ENCODE data around the gene RUFY4. TPM values are rescaled to one million over a fixed set of nuclear protein-coding genes. Genes with fewer than 3 reads are reported as not detected.
A peak's percentile ranks its signal among the peaks of the same experiment; 100 is the strongest.
"Not testable (repeated sequence)": the region's sequence is repeated elsewhere in the genome, so short reads cannot be mapped to it uniquely, and the experiment has no call there.

RUFY4 gene
- polyA plus RNA-seq, 2 donors = 0.28 to 0.52 TPM

DNA sequence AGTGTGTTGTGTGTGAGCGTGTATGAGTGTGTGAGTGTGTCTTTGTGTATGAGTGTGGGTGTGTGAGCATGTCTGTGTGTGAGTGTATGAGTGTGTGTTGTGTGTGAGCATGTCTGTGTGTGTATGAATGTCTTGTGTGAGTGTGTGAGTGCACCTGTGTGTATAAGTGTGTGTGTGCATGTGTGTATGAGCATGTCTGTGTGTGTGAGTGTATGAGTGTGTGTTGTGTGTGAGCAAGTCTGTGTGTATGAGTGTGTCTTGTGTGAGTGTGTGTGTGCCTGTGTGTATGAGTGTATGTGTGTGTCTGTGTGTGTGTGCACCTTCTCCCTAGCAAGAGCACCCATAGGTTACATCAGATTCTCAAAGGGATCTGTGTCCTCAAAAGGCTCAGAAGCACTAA is 37.8 kb upstream of the RUFY4 start:
- H3K27me3 ChIP-seq (ENCODE audit: control insufficient read depth in 1 of 2, insufficient read depth in 2 of 2, low read length in 2 of 2) = no peaks in the 10 kb centered on the region
- peak overlapping the region; percentile 14 to 62 for H3K27ac ChIP-seq (ENCODE audit: low read depth in 2 of 2, low read length in 1 of 2)
- H3K9me3 ChIP-seq (ENCODE audit: control insufficient read depth in 2 of 2, insufficient read depth in 1 of 2, low read depth in 1 of 2, low read length in 1 of 2) = no peaks in the 10 kb centered on the region
- WGBS, 2 donors = 70% methylated on average over 1 of the region's 1 CpG
- no peaks in the 10 kb centered on the region for H3K36me3 ChIP-seq (ENCODE audit: control insufficient read depth in 2 of 2, insufficient read depth in 2 of 2, low read length in 1 of 2)
- peaks cover 5 to 55% of the 10 kb centered on the region in 2 donors for H3K4me1 ChIP-seq (ENCODE audit: control insufficient read depth in 2 of 2, insufficient read depth in 2 of 2, low read length in 1 of 2)
- no peak overlapping the region for H3K4me3 ChIP-seq (ENCODE audit: low read depth in 1 of 2, low read length in 2 of 2)

DNA sequence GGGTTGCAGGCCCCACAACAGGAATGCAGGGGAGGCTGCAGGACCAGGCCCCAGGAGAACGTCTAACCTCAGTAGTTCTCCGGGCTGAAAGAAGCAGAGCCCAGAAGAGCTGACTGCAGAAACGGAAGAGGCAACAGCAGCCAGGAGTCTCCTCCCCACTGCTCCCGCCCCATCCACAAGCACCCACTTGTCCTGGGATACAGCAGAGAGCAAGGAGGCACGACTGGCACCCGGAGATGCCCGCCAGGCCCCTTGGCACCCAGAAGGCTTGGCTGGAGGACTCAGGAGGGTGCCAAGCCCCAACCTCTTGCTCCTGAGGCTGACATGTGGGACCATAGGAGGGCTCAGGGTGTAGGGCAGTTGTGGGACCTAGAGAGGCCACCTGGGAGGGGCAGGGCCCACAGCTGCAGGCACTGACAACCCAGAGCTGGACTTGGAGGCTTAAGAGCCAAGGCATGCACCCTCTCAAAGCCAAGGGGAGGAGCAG is 37.2 kb upstream of the RUFY4 start:
- 46 to 76% methylated on average over 7 of the region's 7 CpGs for WGBS, 2 donors
- Histone ChIP-seq H3K9me3 (ENCODE audit: control insufficient read depth in 2 of 2, insufficient read depth in 1 of 2, low read depth in 1 of 2, low read length in 1 of 2) (no peaks in the 10 kb centered on the region), H3K4me1 (ENCODE audit: control insufficient read depth in 2 of 2, insufficient read depth in 2 of 2, low read length in 1 of 2) (peaks cover 5 to 51% of the 10 kb centered on the region in 2 donors), H3K4me3 (ENCODE audit: low read depth in 1 of 2, low read length in 2 of 2) (no peak overlapping the region), H3K36me3 (ENCODE audit: control insufficient read depth in 2 of 2, insufficient read depth in 2 of 2, low read length in 1 of 2) (no peaks in the 10 kb centered on the region), H3K27ac (ENCODE audit: low read depth in 2 of 2, low read length in 1 of 2) (peak overlapping the region; percentile 14 to 62), H3K27me3 (ENCODE audit: control insufficient read depth in 1 of 2, insufficient read depth in 2 of 2, low read length in 2 of 2) (no peaks in the 10 kb centered on the region)

DNA sequence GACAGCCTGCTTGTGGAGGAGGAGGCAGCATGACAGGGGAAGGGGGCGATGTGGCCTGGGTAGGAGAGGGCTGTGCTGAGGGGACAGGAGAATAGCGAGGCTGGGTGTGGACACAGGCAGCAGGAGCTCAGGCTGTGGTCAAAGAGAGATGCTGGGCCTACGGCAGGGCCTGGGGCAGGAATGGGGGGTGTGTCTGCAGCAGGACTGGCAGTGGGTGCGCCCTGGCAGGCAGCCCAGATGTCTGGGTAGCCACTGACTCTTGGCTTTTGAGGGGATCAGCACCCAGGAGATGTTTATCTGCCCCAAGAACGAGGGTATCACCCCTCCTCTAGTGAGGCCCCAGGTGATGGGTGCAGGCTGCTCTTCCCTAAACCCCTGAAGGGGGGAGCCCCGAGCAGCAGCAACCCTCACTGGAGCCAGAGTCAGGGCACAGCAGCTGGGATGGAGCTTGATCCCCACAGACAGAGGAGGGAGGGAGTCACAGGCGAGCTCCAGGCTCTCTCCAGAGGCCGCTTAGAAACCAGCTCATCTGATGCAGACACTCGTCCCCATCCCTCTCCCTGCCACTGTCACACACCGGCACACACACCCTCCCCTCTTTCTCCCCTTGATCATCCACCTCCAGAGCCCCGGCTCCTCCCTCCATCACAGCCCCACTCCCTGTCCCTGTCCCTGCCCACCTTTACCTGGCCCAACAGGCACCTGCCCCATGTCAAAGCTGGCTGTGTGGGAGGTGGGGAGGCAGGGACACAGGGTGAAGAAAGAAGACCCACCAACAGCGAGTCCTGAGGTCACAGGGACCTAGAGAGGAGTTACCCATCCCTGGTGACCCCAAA is 36.5 kb upstream of the RUFY4 start:
- Histone ChIP-seq H3K27ac (ENCODE audit: low read depth in 2 of 2, low read length in 1 of 2) (peak overlapping the region in 1 of 2 donors; percentile 9), H3K4me1 (ENCODE audit: control insufficient read depth in 2 of 2, insufficient read depth in 2 of 2, low read length in 1 of 2) (peaks cover 3 to 44% of the 10 kb centered on the region in 2 donors)
- WGBS, 2 donors = 54 to 64% methylated on average over 9 to 12 of the region's 12 CpGs

GRCh38 chr2:218033208-218033589 is 35.9 kb upstream of the RUFY4 start:
- Histone ChIP-seq H3K27ac (ENCODE audit: low read depth in 2 of 2, low read length in 1 of 2) (no peak overlapping the region), H3K4me1 (ENCODE audit: control insufficient read depth in 2 of 2, insufficient read depth in 2 of 2, low read length in 1 of 2) (peaks cover 3 to 37% of the 10 kb centered on the region in 2 donors), H3K36me3 (ENCODE audit: control insufficient read depth in 2 of 2, insufficient read depth in 2 of 2, low read length in 1 of 2) (no peaks in the 10 kb centered on the region), H3K9me3 (ENCODE audit: control insufficient read depth in 2 of 2, insufficient read depth in 1 of 2, low read depth in 1 of 2, low read length in 1 of 2) (no peaks in the 10 kb centered on the region), H3K27me3 (ENCODE audit: control insufficient read depth in 1 of 2, insufficient read depth in 2 of 2, low read length in 2 of 2) (no peaks in the 10 kb centered on the region), H3K4me3 (ENCODE audit: low read depth in 1 of 2, low read length in 2 of 2) (no peak overlapping the region)
- 29 to 41% methylated on average over 1 of the region's 1 CpG for WGBS, 2 donors

More for the DNA sequence above, 36.5 kb upstream of the RUFY4 start:
- no peaks in the 10 kb centered on the region for H3K9me3 ChIP-seq (ENCODE audit: control insufficient read depth in 2 of 2, insufficient read depth in 1 of 2, low read depth in 1 of 2, low read length in 1 of 2)
- no peak overlapping the region for H3K4me3 ChIP-seq (ENCODE audit: low read depth in 1 of 2, low read length in 2 of 2)
- no peaks in the 10 kb centered on the region for H3K27me3 ChIP-seq (ENCODE audit: control insufficient read depth in 1 of 2, insufficient read depth in 2 of 2, low read length in 2 of 2)
- no peaks in the 10 kb centered on the region for H3K36me3 ChIP-seq (ENCODE audit: control insufficient read depth in 2 of 2, insufficient read depth in 2 of 2, low read length in 1 of 2)

- H3K27me3 ChIP-seq (ENCODE audit: control insufficient read depth in 1 of 2, insufficient read depth in 2 of 2, low read length in 2 of 2) = no peaks in the 10 kb centered on the region
- H3K27ac ChIP-seq (ENCODE audit: low read depth in 2 of 2, low read length in 1 of 2) = no peak overlapping the region
- H3K36me3 ChIP-seq (ENCODE audit: control insufficient read depth in 2 of 2, insufficient read depth in 2 of 2, low read length in 1 of 2) = no peaks in the 10 kb centered on the region
- peaks cover 3 to 34% of the 10 kb centered on the region in 2 donors for H3K4me1 ChIP-seq (ENCODE audit: control insufficient read depth in 2 of 2, insufficient read depth in 2 of 2, low read length in 1 of 2)
- H3K9me3 ChIP-seq (ENCODE audit: control insufficient read depth in 2 of 2, insufficient read depth in 1 of 2, low read depth in 1 of 2, low read length in 1 of 2) = no peaks in the 10 kb centered on the region
- peak overlapping the region in 1 of 2 donors; percentile 4 for H3K4me3 ChIP-seq (ENCODE audit: low read depth in 1 of 2, low read length in 2 of 2)
- 39 to 47% methylated on average over 43 to 45 of the region's 45 CpGs for WGBS, 2 donors
These were observed 35.2 kb upstream of the RUFY4 start for GRCh38 chr2:218033590-218034496.

DNA sequence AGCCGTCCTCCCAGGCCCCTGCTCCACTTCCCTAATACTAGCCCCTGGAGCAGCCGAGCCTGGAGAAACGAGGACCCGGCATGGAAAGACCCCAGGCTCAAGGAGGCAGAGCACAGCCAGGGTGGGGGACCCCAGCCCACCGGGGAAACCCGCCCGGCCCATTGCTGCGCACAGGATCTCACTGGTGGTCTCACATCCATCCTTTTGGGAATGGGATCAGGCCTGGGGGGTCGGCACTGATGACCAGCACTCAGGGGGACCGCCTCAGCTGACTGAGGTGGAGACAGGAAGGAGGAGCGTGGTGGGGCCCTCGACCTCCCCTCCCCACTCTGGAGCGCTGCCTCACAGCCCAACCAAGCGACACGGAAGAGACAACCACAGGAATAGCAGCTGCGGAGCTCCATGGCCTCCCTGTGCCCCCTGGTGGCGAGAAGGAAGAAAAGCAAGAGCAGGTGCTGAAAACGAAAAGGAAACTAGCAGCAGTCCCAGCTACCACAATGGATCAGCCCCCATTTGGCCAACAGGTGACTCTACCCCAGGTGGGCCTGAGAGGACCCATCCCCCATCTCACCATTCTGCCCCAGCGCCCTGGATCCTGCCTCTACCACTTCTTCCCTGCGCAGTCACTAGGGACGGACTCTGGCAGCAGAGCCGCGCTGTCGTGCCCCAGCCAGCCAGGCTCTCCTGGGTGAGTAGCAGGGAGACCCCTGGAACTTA is 34.4 kb upstream of the RUFY4 start:
- Histone ChIP-seq H3K4me3 (ENCODE audit: low read depth in 1 of 2, low read length in 2 of 2) (peak overlapping the region in 1 of 2 donors; percentile 2), H3K4me1 (ENCODE audit: control insufficient read depth in 2 of 2, insufficient read depth in 2 of 2, low read length in 1 of 2) (peaks cover 3 to 34% of the 10 kb centered on the region in 2 donors)
- H3K36me3 ChIP-seq (ENCODE audit: control insufficient read depth in 2 of 2, insufficient read depth in 2 of 2, low read length in 1 of 2); H3K27ac ChIP-seq (ENCODE audit: low read depth in 2 of 2, low read length in 1 of 2); H3K9me3 ChIP-seq (ENCODE audit: control insufficient read depth in 2 of 2, insufficient read depth in 1 of 2, low read depth in 1 of 2, low read length in 1 of 2); H3K27me3 ChIP-seq (ENCODE audit: control insufficient read depth in 1 of 2, insufficient read depth in 2 of 2, low read length in 2 of 2): not testable (repeated sequence)
- WGBS, 2 donors = 22 to 24% methylated on average over 24 of the region's 24 CpGs

- H3K9me3 ChIP-seq (ENCODE audit: control insufficient read depth in 2 of 2, insufficient read depth in 1 of 2, low read depth in 1 of 2, low read length in 1 of 2) = no peaks in the 10 kb centered on the region
- 77 to 86% methylated on average over 12 of the region's 12 CpGs for WGBS, 2 donors
- peaks cover 3 to 27% of the 10 kb centered on the region in 2 donors for H3K4me1 ChIP-seq (ENCODE audit: control insufficient read depth in 2 of 2, insufficient read depth in 2 of 2, low read length in 1 of 2)
These were observed 33.5 kb upstream of the RUFY4 start for GRCh38 chr2:218035463-218036100.

DNA sequence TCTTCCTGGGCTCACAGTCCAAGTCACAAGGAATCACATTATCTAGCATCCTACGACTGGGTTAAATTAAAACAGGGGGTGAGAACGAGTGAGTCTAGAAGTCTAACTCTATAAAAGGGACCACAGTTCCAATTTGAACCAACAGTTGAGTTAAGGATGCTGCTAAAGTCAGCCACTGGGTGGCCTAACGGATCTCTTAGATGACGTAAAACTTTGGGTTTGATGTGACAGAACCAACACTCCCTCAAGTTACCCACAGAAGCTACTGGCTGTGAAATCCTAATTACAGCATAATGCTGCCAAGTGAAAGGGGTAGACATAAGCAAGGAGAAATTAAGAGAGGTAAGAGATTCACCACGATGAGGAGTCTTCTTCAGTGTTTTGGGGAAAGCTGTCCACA is 32.7 kb upstream of the RUFY4 start:
- no peak overlapping the region for H3K4me3 ChIP-seq (ENCODE audit: low read depth in 1 of 2, low read length in 2 of 2)
- H3K4me1 ChIP-seq (ENCODE audit: control insufficient read depth in 2 of 2, insufficient read depth in 2 of 2, low read length in 1 of 2) = peaks cover 3 to 20% of the 10 kb centered on the region in 2 donors
- H3K27me3 ChIP-seq (ENCODE audit: control insufficient read depth in 1 of 2, insufficient read depth in 2 of 2, low read length in 2 of 2) = no peaks in the 10 kb centered on the region
- H3K27ac ChIP-seq (ENCODE audit: low read depth in 2 of 2, low read length in 1 of 2) = no peak overlapping the region
- no peaks in the 10 kb centered on the region for H3K9me3 ChIP-seq (ENCODE audit: control insufficient read depth in 2 of 2, insufficient read depth in 1 of 2, low read depth in 1 of 2, low read length in 1 of 2)
- 78 to 88% methylated on average over 5 of the region's 5 CpGs for WGBS, 2 donors
- no peaks in the 10 kb centered on the region for H3K36me3 ChIP-seq (ENCODE audit: control insufficient read depth in 2 of 2, insufficient read depth in 2 of 2, low read length in 1 of 2)

More at GRCh38 chr2:218035463-218036100, 33.5 kb upstream of the RUFY4 start:
- H3K27ac ChIP-seq (ENCODE audit: low read depth in 2 of 2, low read length in 1 of 2) = no peak overlapping the region
- no peak overlapping the region for H3K4me3 ChIP-seq (ENCODE audit: low read depth in 1 of 2, low read length in 2 of 2)
- no peaks in the 10 kb centered on the region for H3K36me3 ChIP-seq (ENCODE audit: control insufficient read depth in 2 of 2, insufficient read depth in 2 of 2, low read length in 1 of 2)
- no peaks in the 10 kb centered on the region for H3K27me3 ChIP-seq (ENCODE audit: control insufficient read depth in 1 of 2, insufficient read depth in 2 of 2, low read length in 2 of 2)
